ENCODE measurements around the gene STXBP3.
"Not testable (repeated sequence)": the region's sequence is repeated elsewhere in the genome, so short reads cannot be mapped to it uniquely, and the experiment has no call there.

STXBP3 gene

GRCh38 chr1:108780937-108781574 is 34.6 kb downstream of the STXBP3 start:
- Histone ChIP-seq H3K79me1 (ENCODE audit: low read length) (no peaks in the 10 kb centered on the region), H2AK5ac (ENCODE audit: low read length) (no peak overlapping the region), H4K5ac (ENCODE audit: low read length) (no peak overlapping the region), H3K27ac (ENCODE audit: low read depth, low read length) (no peak overlapping the region), H3K36me3 (ENCODE audit: control insufficient read depth, insufficient read depth, low read length) (peaks cover 2% of the 10 kb centered on the region), H3K4ac (ENCODE audit: low read depth, low read length) (no peak overlapping the region), H3K4me1 (ENCODE audit: control insufficient read depth, low read depth, low read length) (no peaks in the 10 kb centered on the region), H3K9ac (ENCODE audit: low read length) (no peak overlapping the region), H3K4me2 (ENCODE audit: low read length) (no peak overlapping the region), H3K27me3 (ENCODE audit: insufficient read depth, low read length, poor library complexity) (no peaks in the 10 kb centered on the region), H3K4me3 (ENCODE audit: low read length) (no peak overlapping the region), H3K79me2 (ENCODE audit: control insufficient read depth, insufficient read depth, low read length) (no peaks in the 10 kb centered on the region), H2BK5ac (ENCODE audit: low read length) (no peak overlapping the region), H3K23ac (ENCODE audit: low read length) (no peak overlapping the region), H2BK120ac (ENCODE audit: low read depth, low read length) (no peak overlapping the region), H2BK15ac (replicated peaks; ENCODE audit: low read depth) (no peak overlapping the region), H3K18ac (ENCODE audit: low read length) (no peak overlapping the region), H3K56ac (ENCODE audit: low read length) (no peak overlapping the region), H4K8ac (ENCODE audit: low read depth, low read length) (no peak overlapping the region)
- DNase-seq: peak; percentile 1
- 100% methylated on average over 1 of the region's 3 CpGs for WGBS (ENCODE audit: extremely low coverage, insufficient coverage, low lambda C conversion rate)

GRCh38 chr1:108781575-108781944 is 35.1 kb downstream of the STXBP3 start:
- H3K79me1 ChIP-seq (ENCODE audit: low read length); H4K5ac ChIP-seq (ENCODE audit: low read length); H3K27ac ChIP-seq (ENCODE audit: low read depth, low read length); H3K56ac ChIP-seq (ENCODE audit: low read length); H2AK5ac ChIP-seq (ENCODE audit: low read length); H3K36me3 ChIP-seq (ENCODE audit: control insufficient read depth, insufficient read depth, low read length); DNase-seq; H2BK15ac ChIP-seq (replicated peaks; ENCODE audit: low read depth); H2BK5ac ChIP-seq (ENCODE audit: low read length); H3K9ac ChIP-seq (ENCODE audit: low read length); H3K4me3 ChIP-seq (ENCODE audit: low read length); H3K79me2 ChIP-seq (ENCODE audit: control insufficient read depth, insufficient read depth, low read length); H3K4me1 ChIP-seq (ENCODE audit: control insufficient read depth, low read depth, low read length); H2BK120ac ChIP-seq (ENCODE audit: low read depth, low read length); H3K18ac ChIP-seq (ENCODE audit: low read length); H3K4me2 ChIP-seq (ENCODE audit: low read length); H3K4ac ChIP-seq (ENCODE audit: low read depth, low read length); H4K8ac ChIP-seq (ENCODE audit: low read depth, low read length); H3K27me3 ChIP-seq (ENCODE audit: insufficient read depth, low read length, poor library complexity); H3K23ac ChIP-seq (ENCODE audit: low read length): not testable (repeated sequence)
- no CpG with 5 or more reads among the region's 1 CpG for WGBS (ENCODE audit: extremely low coverage, insufficient coverage, low lambda C conversion rate)

DNA sequence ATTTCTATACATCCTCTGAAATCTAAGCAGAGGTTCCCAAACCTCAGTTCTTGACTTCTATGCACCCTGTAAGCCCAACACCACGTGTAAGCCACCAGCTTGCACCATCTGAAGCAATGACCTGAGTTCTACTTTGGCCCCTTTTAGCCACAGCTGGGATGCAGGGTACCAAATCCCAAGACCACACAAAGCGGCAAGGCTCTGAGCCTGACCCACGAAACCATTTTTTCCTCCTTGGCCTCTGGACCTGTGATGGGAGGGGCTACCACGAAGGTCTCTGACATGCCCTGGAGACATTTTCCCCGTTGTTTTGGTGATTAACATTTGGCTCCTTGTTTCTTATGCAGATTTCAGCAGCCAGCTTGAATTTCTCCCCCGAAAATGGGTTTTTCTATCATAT is 38.8 kb downstream of the STXBP3 start:
- Histone ChIP-seq H2BK120ac (ENCODE audit: low read depth, low read length) (no peak overlapping the region), H3K56ac (ENCODE audit: low read length) (no peak overlapping the region), H3K4me3 (ENCODE audit: low read length) (no peak overlapping the region), H3K9ac (ENCODE audit: low read length) (no peak overlapping the region), H3K27ac (ENCODE audit: low read depth, low read length) (no peak overlapping the region), H3K4me1 (ENCODE audit: control insufficient read depth, low read depth, low read length) (no peaks in the 10 kb centered on the region), H2BK15ac (replicated peaks; ENCODE audit: low read depth) (no peak overlapping the region), H4K5ac (ENCODE audit: low read length) (no peak overlapping the region), H4K8ac (ENCODE audit: low read depth, low read length) (no peak overlapping the region), H3K79me2 (ENCODE audit: control insufficient read depth, insufficient read depth, low read length) (no peaks in the 10 kb centered on the region), H3K4me2 (ENCODE audit: low read length) (no peak overlapping the region), H3K79me1 (ENCODE audit: low read length) (no peaks in the 10 kb centered on the region), H2BK5ac (ENCODE audit: low read length) (no peak overlapping the region), H3K4ac (ENCODE audit: low read depth, low read length) (no peak overlapping the region), H2AK5ac (ENCODE audit: low read length) (no peak overlapping the region), H3K36me3 (ENCODE audit: control insufficient read depth, insufficient read depth, low read length) (peaks cover 2% of the 10 kb centered on the region), H3K23ac (ENCODE audit: low read length) (no peak overlapping the region), H3K27me3 (ENCODE audit: insufficient read depth, low read length, poor library complexity) (no peaks in the 10 kb centered on the region), H3K18ac (ENCODE audit: low read length) (no peak overlapping the region)
- DNase-seq: peak; percentile 30
- WGBS (ENCODE audit: extremely low coverage, insufficient coverage, low lambda C conversion rate): no CpG with 5 or more reads among the region's 6 CpGs

DNA sequence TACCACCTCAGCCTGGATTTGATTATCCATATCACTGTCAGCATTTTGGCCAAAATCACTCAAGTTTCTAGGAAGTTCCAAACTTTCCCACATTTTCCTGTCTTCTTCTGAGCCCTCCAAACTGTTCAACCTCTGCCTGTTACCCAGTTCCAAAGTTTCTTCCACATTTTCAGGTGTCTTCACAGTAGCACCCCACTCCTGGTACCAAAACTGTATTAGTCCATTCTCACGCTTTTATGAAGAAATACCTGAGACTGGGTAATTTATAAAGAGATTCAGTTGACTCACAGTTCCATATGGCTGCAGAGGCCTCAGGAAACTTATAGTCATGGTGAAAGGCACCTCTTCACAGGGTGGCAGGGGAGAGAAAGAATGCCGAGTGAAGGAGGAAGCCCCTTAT is 39.4 kb downstream of the STXBP3 start:
- Histone ChIP-seq H3K4me3 (ENCODE audit: low read length) (no peak overlapping the region), H4K8ac (ENCODE audit: low read depth, low read length) (no peak overlapping the region), H3K23ac (ENCODE audit: low read length) (no peak overlapping the region), H3K56ac (ENCODE audit: low read length) (no peak overlapping the region), H3K36me3 (ENCODE audit: control insufficient read depth, insufficient read depth, low read length) (peaks cover 2% of the 10 kb centered on the region), H3K79me1 (ENCODE audit: low read length) (no peaks in the 10 kb centered on the region), H2AK5ac (ENCODE audit: low read length) (no peak overlapping the region), H3K79me2 (ENCODE audit: control insufficient read depth, insufficient read depth, low read length) (no peaks in the 10 kb centered on the region), H3K4me1 (ENCODE audit: control insufficient read depth, low read depth, low read length) (no peaks in the 10 kb centered on the region), H3K27me3 (ENCODE audit: insufficient read depth, low read length, poor library complexity) (no peaks in the 10 kb centered on the region), H3K27ac (ENCODE audit: low read depth, low read length) (no peak overlapping the region), H2BK15ac (replicated peaks; ENCODE audit: low read depth) (no peak overlapping the region), H3K18ac (ENCODE audit: low read length) (no peak overlapping the region), H2BK120ac (ENCODE audit: low read depth, low read length) (no peak overlapping the region), H3K4ac (ENCODE audit: low read depth, low read length) (no peak overlapping the region), H2BK5ac (ENCODE audit: low read length) (no peak overlapping the region), H4K5ac (ENCODE audit: low read length) (no peak overlapping the region), H3K9ac (ENCODE audit: low read length) (no peak overlapping the region), H3K4me2 (ENCODE audit: low read length) (no peak overlapping the region)
- no CpG with 5 or more reads among the region's 2 CpGs for WGBS (ENCODE audit: extremely low coverage, insufficient coverage, low lambda C conversion rate)
- DNase-seq: no peak

DNA sequence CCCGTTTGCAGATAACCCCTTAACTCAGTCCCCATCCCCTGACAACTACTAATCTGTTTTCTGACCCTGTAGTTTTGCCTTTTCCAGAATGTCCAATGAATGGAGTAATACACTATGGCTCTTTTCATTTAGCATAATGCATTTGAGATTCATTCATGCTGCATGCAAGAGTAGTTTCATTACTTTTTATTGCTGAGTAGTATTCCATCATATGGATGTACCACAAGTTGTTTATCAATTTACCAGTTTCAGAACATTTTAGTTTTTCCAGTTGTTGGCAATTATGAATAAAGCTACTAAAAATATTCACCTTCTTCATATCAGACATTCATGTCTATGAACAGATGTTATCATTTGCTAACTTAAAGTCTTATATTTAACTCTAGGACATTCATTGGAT is 45.3 kb downstream of the STXBP3 start:
- Histone ChIP-seq H3K4me1 (ENCODE audit: control insufficient read depth, low read depth, low read length) (no peaks in the 10 kb centered on the region), H3K18ac (ENCODE audit: low read length) (no peak overlapping the region), H4K8ac (ENCODE audit: low read depth, low read length) (no peak overlapping the region), H3K9ac (ENCODE audit: low read length) (no peak overlapping the region), H4K5ac (ENCODE audit: low read length) (no peak overlapping the region), H3K4me3 (ENCODE audit: low read length) (no peak overlapping the region), H3K23ac (ENCODE audit: low read length) (no peak overlapping the region), H3K27me3 (ENCODE audit: insufficient read depth, low read length, poor library complexity) (no peaks in the 10 kb centered on the region), H3K56ac (ENCODE audit: low read length) (no peak overlapping the region), H3K36me3 (ENCODE audit: control insufficient read depth, insufficient read depth, low read length) (no peaks in the 10 kb centered on the region), H3K27ac (ENCODE audit: low read depth, low read length) (no peak overlapping the region), H3K79me1 (ENCODE audit: low read length) (no peaks in the 10 kb centered on the region), H2BK5ac (ENCODE audit: low read length) (no peak overlapping the region), H2BK15ac (replicated peaks; ENCODE audit: low read depth) (no peak overlapping the region), H3K4me2 (ENCODE audit: low read length) (no peak overlapping the region), H2BK120ac (ENCODE audit: low read depth, low read length) (no peak overlapping the region), H2AK5ac (ENCODE audit: low read length) (no peak overlapping the region), H3K79me2 (ENCODE audit: control insufficient read depth, insufficient read depth, low read length) (no peaks in the 10 kb centered on the region), H3K4ac (ENCODE audit: low read depth, low read length) (no peak overlapping the region)
- WGBS (ENCODE audit: extremely low coverage, insufficient coverage, low lambda C conversion rate): no CpG with 5 or more reads among the region's 1 CpG
- DNase-seq: no peak

DNA sequence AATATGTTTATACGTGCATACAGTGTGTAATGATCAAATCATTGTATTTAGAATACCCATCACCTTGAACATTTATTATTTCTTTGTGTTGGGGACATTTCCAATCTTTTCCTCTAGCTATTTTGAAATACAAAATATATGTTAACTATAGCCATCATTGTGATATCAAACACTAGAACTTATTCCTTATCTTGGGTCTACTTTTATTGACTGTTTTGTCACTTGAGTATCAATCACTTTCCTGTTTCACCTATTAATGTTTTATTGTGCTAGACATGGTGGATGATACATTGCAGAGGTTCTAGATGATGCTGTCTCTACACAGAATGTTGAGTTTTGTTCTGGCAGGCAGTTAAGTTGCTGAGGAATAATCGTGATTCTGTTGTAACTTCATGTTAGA is 45.9 kb downstream of the STXBP3 start:
- Histone ChIP-seq H2AK5ac (ENCODE audit: low read length) (no peak overlapping the region), H3K23ac (ENCODE audit: low read length) (no peak overlapping the region)
- WGBS (ENCODE audit: extremely low coverage, insufficient coverage, low lambda C conversion rate): no CpG with 5 or more reads among the region's 2 CpGs

More for the DNA sequence above, 45.9 kb downstream of the STXBP3 start:
- Histone ChIP-seq H3K18ac (ENCODE audit: low read length) (no peak overlapping the region), H3K4me3 (ENCODE audit: low read length) (no peak overlapping the region), H3K36me3 (ENCODE audit: control insufficient read depth, insufficient read depth, low read length) (no peaks in the 10 kb centered on the region), H3K27me3 (ENCODE audit: insufficient read depth, low read length, poor library complexity) (no peaks in the 10 kb centered on the region), H4K8ac (ENCODE audit: low read depth, low read length) (no peak overlapping the region), H3K56ac (ENCODE audit: low read length) (no peak overlapping the region), H3K4ac (ENCODE audit: low read depth, low read length) (no peak overlapping the region), H3K4me1 (ENCODE audit: control insufficient read depth, low read depth, low read length) (no peaks in the 10 kb centered on the region), H3K9ac (ENCODE audit: low read length) (no peak overlapping the region), H2BK5ac (ENCODE audit: low read length) (no peak overlapping the region), H3K79me1 (ENCODE audit: low read length) (no peaks in the 10 kb centered on the region), H2BK15ac (replicated peaks; ENCODE audit: low read depth) (no peak overlapping the region), H4K5ac (ENCODE audit: low read length) (no peak overlapping the region), H3K27ac (ENCODE audit: low read depth, low read length) (no peak overlapping the region), H2BK120ac (ENCODE audit: low read depth, low read length) (no peak overlapping the region), H3K4me2 (ENCODE audit: low read length) (no peak overlapping the region), H3K79me2 (ENCODE audit: control insufficient read depth, insufficient read depth, low read length) (no peaks in the 10 kb centered on the region)
- DNase-seq: no peak
